ENCODE results near the gene C11orf54.
"Not testable (repeated sequence)": the region's sequence is repeated elsewhere in the genome, so short reads cannot be mapped to it uniquely, and the experiment has no call there.

C11orf54 gene

GRCh38 chr11:93735627-93736026 is 5.8 kb upstream of the C11orf54 start:
- no peak for DNase-seq

- no peak for DNase-seq
Measured at GRCh38 chr11:93736129-93736528, 5.3 kb upstream of the C11orf54 start.

- no peak for DNase-seq
Measured at GRCh38 chr11:93737904-93738612, 3.4 kb upstream of the C11orf54 start.

- peak in 1 of 2 experiments; percentile 26 for DNase-seq
Measured at GRCh38 chr11:93738647-93739081, 2.8 kb upstream of the C11orf54 start.

GRCh38 chr11:93740031-93740729 is 1.3 kb upstream of the C11orf54 start:
- peak in 1 of 2 experiments; percentile 45 for DNase-seq

- DNase-seq = peak; percentile 48 to 72
Measured at GRCh38 chr11:93740730-93741093, 760 bp upstream of the C11orf54 start.

GRCh38 chr11:93741882-93742226 is 382 bp downstream of the C11orf54 start:
- DNase-seq = peak in 1 of 2 experiments; percentile 43

GRCh38 chr11:93743291-93743690 is 1.8 kb downstream of the C11orf54 start:
- no peak for DNase-seq

GRCh38 chr11:93744669-93745004 is 3.2 kb downstream of the C11orf54 start:
- DNase-seq = no peak

GRCh38 chr11:93745005-93745755 is 3.7 kb downstream of the C11orf54 start:
- DNase-seq = not testable (repeated sequence)

GRCh38 chr11:93746101-93746500 is 4.6 kb downstream of the C11orf54 start:
- no peak for DNase-seq

- DNase-seq = no peak
Measured at GRCh38 chr11:93747122-93747521, 5.7 kb downstream of the C11orf54 start.

- DNase-seq = no peak
Measured at GRCh38 chr11:93751001-93751400, 9.5 kb downstream of the C11orf54 start.

GRCh38 chr11:93753241-93753640 is 11.8 kb downstream of the C11orf54 start:
- no peak for DNase-seq

- no peak for DNase-seq
Measured at GRCh38 chr11:93756748-93757147, 15.3 kb downstream of the C11orf54 start.

GRCh38 chr11:93757301-93757700 is 15.8 kb downstream of the C11orf54 start:
- no peak for DNase-seq

GRCh38 chr11:93757924-93758865 is 16.7 kb downstream of the C11orf54 start:
- DNase-seq = no peak

GRCh38 chr11:93759123-93759522 is 17.7 kb downstream of the C11orf54 start:
- DNase-seq = not testable (repeated sequence)

- no peak for DNase-seq
Measured at GRCh38 chr11:93761910-93762309, 20.4 kb downstream of the C11orf54 start.

- no peak for DNase-seq
Measured at GRCh38 chr11:93765551-93765950, 24.1 kb downstream of the C11orf54 start.

- DNase-seq = no peak
Measured at GRCh38 chr11:93766504-93766903, 25.0 kb downstream of the C11orf54 start.

- no peak for DNase-seq
Measured at GRCh38 chr11:93767018-93767417, 25.5 kb downstream of the C11orf54 start.

GRCh38 chr11:93770160-93770559 is 28.7 kb downstream of the C11orf54 start:
- no peak for DNase-seq

Data from NCI-H2081 (cell line).